AG10803 (cell line): ENCODE measurements around the gene GABRA6.

Experiments used
- DNase-seq: peaks from one replicate; pipeline ENCODE4 v3.0.0; 2010; ENCODE audit warnings: low read depth
- H3K4me3 ChIP-seq: 2 replicates; pipeline ENCODE4 v1.5.1; 2011; ENCODE audit warnings: mild to moderate bottlenecking, low read length, control low read depth
- TF ChIP-seq, protein P1 (sequence below): conservative IDR thresholded peaks from 2 replicates; pipeline ENCODE4 v1.5.1; 2011; ENCODE audit warnings: mild to moderate bottlenecking, low read length, control low read depth, inconsistent platforms

Gene GABRA6

DNA sequence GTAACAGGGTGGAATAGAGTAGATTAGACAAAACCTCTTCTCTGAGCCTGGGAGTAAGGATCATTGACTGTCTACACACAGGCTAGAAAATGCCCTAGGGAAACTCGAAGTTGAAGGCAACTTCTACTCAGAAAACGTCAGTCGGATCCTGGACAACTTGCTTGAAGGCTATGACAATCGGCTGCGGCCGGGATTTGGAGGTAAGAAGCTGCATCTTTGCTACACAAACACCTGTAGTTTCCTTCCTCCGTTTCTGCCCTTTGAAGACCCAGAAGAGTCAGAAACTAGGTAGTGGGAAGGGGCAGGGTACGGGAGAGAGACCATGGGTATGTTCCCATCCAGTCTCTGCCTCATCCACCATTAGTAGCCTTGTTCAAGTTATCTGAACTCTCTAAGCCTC lies 628 bp downstream of the GABRA6 start:
- DNase-seq: no peak
- no peak overlapping the region for H3K4me3 ChIP-seq
- TF ChIP-seq, protein P1, sequence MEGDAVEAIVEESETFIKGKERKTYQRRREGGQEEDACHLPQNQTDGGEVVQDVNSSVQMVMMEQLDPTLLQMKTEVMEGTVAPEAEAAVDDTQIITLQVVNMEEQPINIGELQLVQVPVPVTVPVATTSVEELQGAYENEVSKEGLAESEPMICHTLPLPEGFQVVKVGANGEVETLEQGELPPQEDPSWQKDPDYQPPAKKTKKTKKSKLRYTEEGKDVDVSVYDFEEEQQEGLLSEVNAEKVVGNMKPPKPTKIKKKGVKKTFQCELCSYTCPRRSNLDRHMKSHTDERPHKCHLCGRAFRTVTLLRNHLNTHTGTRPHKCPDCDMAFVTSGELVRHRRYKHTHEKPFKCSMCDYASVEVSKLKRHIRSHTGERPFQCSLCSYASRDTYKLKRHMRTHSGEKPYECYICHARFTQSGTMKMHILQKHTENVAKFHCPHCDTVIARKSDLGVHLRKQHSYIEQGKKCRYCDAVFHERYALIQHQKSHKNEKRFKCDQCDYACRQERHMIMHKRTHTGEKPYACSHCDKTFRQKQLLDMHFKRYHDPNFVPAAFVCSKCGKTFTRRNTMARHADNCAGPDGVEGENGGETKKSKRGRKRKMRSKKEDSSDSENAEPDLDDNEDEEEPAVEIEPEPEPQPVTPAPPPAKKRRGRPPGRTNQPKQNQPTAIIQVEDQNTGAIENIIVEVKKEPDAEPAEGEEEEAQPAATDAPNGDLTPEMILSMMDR: no peak

DNA sequence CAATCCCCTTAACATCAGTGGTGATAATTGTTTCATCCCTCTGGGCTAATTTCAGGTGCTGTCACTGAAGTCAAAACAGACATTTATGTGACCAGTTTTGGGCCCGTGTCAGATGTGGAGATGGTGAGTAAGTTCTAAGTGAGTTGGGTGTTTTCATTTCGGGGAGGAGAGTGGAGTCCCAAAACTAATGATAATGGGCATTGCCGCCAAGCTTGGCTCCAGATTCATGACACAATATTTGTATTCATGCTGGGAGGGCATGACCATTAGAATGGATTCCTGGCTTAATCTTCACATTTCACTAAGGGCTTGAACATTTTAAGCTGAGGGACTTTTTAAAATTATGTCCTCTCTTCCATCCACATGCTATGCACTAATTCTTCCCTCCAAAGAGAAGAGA lies 1.4 kb downstream of the GABRA6 start:
- H3K4me3 ChIP-seq: no peak overlapping the region
- no peak for DNase-seq
- TF ChIP-seq, protein P1: no peak

DNA sequence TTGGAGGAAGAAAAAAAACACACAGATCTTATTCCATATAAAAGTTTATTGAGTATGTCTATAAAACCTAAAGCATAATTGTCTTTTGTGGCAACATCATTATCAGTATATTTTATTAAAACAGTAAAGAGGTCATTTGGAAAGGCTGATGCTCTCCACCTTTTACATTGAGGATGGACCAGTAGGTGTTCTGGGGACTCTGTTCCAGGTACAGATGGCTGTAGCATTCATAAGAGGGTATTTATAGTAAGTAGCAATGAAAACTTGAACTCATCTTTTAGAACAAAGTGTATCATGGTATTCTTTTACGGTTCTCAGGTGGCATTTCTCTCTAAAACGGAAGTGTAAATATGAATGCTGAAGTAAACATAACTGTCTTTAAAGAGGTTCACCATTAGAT lies 1.8 kb downstream of the GABRA6 start:
- no peak for DNase-seq
- TF ChIP-seq, protein P1: no peak

DNA sequence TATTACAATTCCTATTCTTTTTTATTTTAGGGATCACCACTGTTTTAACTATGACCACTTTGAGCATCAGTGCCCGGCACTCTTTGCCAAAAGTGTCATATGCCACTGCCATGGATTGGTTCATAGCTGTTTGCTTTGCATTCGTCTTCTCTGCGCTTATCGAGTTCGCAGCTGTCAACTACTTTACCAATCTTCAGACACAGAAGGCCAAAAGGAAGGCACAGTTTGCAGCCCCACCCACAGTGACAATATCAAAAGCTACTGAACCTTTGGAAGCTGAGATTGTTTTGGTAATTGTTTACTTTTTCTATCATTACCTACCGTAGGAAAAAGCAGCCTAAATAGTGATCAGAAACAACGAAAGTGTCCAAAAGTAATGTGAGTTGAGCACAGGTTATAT lies 6.4 kb downstream of the GABRA6 start:
- TF ChIP-seq, protein P1: no peak
- no peak overlapping the region for H3K4me3 ChIP-seq
- DNase-seq: no peak

More for the DNA sequence above, 1.8 kb downstream of the GABRA6 start:
- no peak overlapping the region for H3K4me3 ChIP-seq

DNA sequence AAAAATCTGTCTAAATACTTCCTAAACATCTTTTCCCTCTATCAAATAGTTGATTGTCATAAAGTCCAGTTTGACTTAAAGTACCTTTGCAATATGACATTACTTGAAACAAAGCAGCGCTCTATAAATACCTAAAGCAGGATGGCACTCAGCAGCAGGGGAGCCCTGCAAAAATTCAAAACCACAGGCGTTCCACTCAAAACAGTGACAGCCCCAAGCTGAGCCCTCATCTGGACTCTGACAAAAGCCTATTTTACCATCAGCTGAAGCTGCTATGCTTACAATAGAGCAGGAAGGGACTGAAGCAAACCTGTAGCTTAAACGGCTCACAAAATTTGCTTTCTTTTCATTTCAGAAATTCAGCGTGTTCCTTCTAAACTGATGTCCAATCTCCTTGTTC lies 11.5 kb downstream of the GABRA6 start:
- H3K4me3 ChIP-seq: no peak overlapping the region
- TF ChIP-seq, protein P1: no peak
- no peak for DNase-seq

DNA sequence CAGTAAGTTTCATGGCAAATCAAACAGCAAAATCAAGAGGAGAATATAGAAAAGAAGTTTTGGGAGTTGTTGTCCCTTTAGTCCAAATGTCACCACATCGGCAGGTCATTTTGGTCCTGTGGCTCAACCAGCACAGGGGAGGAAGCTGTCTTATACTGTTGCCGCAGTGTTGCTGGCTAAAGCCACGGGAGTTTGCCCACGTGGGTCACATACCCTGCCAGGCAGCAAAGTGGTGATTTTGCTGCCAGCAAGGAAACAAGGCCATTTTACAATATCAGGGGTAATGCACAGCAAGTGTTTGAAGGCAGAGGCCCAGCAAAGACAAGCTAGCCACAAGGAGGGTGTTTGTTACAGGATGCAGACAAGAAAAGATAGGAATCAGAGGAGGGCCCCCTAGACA lies 14.5 kb downstream of the GABRA6 start:
- TF ChIP-seq, protein P1: no peak
- no peak for DNase-seq
- no peak overlapping the region for H3K4me3 ChIP-seq

DNA sequence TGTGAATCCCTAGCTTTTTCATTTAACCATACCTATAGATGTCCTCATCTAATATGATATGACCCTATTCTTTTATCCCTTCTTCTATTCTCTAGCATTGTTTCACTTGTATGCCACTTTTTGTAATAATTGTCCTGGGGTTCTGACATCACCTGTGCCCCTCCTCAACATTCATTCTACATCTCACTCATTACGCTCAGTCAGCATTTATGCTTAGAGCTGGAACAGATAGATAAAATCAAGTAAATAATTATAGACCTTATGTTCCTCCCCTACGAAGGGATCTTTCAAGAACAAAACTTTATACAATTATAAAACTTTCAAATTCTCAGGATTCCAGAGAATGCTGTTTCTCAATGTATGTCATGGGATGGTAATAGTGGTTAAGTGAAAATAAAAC lies 18.0 kb downstream of the GABRA6 start:
- H3K4me3 ChIP-seq: no peak overlapping the region

More for the DNA sequence above, 18.0 kb downstream of the GABRA6 start:
- TF ChIP-seq, protein P1: no peak
- no peak for DNase-seq
